ENCODE measurements around the gene ZNF281.

DNA sequence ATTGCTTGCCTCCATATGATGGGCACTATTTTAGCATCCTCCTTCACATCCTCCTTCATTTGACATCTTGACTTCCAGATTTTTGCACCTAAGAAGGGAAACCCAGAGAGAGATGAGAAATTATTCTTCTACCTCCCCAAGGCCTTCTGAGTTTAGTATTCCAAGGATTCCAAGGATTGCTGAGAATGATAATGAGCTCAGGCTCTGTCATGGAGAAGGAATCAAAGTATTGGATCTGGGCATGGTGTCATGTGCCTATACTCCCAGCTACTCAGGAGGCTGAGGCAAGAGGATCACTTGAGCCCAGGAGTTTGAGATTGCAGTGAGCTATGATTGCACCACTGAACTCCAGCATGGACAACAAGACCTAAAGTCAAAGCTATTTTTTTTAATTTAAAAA lies 26.6 kb upstream of the ZNF281 start:
- TF ChIP-seq POLR2A (IDR thresholded peaks at IDR 0.05; ENCODE audit: low read length), result no peak
- no peak for TF ChIP-seq GATA1 (IDR thresholded peaks at IDR 0.05; ENCODE audit: low read depth, low read length)
